Transverse colon (tissue), 4 donors: Measurements from ENCODE around the gene PLEKHM2. TPM values are rescaled to one million over a fixed set of nuclear protein-coding genes. Genes with fewer than 3 reads are reported as not detected.

Experiments used
- DNase-seq: peaks from one replicate; pipeline ENCODE4 v3.0.0-alpha.2; 2019
- H3K27ac ChIP-seq, 4 donors: fragments of 200-600 bp; sonication (generic); 2 replicates each; pipeline ENCODE4 v1.5.1; 2016 to 2018; ENCODE audit warnings: inconsistent platforms in 4 of 4
- H3K27me3 ChIP-seq: fragments of 200-600 bp; sonication (generic); 2 replicates; pipeline ENCODE4 v1.5.1; 2017; ENCODE audit warnings: inconsistent platforms
- H3K36me3 ChIP-seq, 4 donors: fragments of 200-600 bp; sonication (generic); 2 replicates each; pipeline ENCODE4 v1.5.1; 2017 to 2019; ENCODE audit warnings: inconsistent platforms in 4 of 4
- H3K4me1 ChIP-seq, 4 donors: fragments of 200-600 bp; sonication (generic); 2 replicates each; pipeline ENCODE4 v1.5.1; 2017 to 2020; ENCODE audit warnings: inconsistent platforms in 4 of 4
- H3K4me3 ChIP-seq, 4 donors: fragments of 200-600 bp; sonication (generic); 1 replicate in 1 of 4; 2 replicates in 3 of 4; pipeline versions ENCODE4 v1.5.1 to v1.6.1; 2017 to 2019; ENCODE audit warnings: inconsistent platforms in 4 of 4
- H3K9me3 ChIP-seq, 2 donors: fragments of 200-600 bp; sonication (generic); 2 replicates each; pipeline ENCODE4 v1.5.1; 2017 to 2019; ENCODE audit warnings: inconsistent platforms in 2 of 2
- CTCF ChIP-seq, 5 experiments: fragments of 200-600 bp in 3 of 5; fragments of 450-650 bp in 2 of 5; sonication (generic) in 3 of 5; IDR thresholded peaks; 1 replicate in 2 of 5; 2 replicates in 3 of 5; pipeline ENCODE4 v1.5.1; 2016 to 2017; ENCODE audit warnings: antibody characterized with exemption in 5 of 5, inconsistent platforms in 3 of 5, mild to moderate bottlenecking in 2 of 5, moderate library complexity in 1 of 5
- EP300 ChIP-seq: sonication (generic); formaldehyde crosslinking; IDR thresholded peaks from one replicate; pipeline ENCODE4 v1.6.1; 2017; ENCODE audit warnings: antibody characterized with exemption, low read depth
- POLR2A ChIP-seq: fragments of 450-650 bp; IDR thresholded peaks from one replicate; pipeline ENCODE4 v1.6.1; 2016; ENCODE audit warnings: antibody characterized with exemption, mild to moderate bottlenecking, moderate library complexity
- POLR2AphosphoS5 ChIP-seq, 3 donors: sonication (generic); formaldehyde crosslinking; IDR thresholded peaks; one replicate each; pipeline ENCODE4 v1.6.1; 2016; ENCODE audit warnings: antibody characterized with exemption in 3 of 3
- WGBS, 2 donors: methylation state at CpG; one replicate each; pipeline ENCODE4 v1.1.5; 2018; ENCODE audit warnings: low coverage in 1 of 2; 5-methylcytosine and 5-hydroxymethylcytosine counted together
- in situ Hi-C, 4 donors: fragments of 200-750 bp; cut with MboI; loops; one replicate each; pipeline versions ENCODE4 v1.15.0 to v1.15.1; 2017; ENCODE audit warnings: low sequenced_read_pairs in 3 of 4, low pct_ligation_motif_present in 1 of 4, low pct_unique_long_range_greater_than_20kb in 1 of 4
- intact Hi-C: fragments of 100-400 bp; cut with DNase I; formaldehyde crosslinking; loops from one replicate; pipeline ENCODE4 v1.15.1; 2023; ENCODE audit warnings: low total_unique reads
- total RNA-seq, 4 donors: library from RNA; depleted of rRNA; stranded (reverse); fragments of >200 nt; gene quantifications; one replicate each; pipeline ENCODE4 v1.1.0, GENCODE V29; 2016

PLEKHM2 gene
- total RNA-seq, 4 donors from 2014 or later: 27.7 to 40.3 (median 33.0) TPM

GRCh38 chr1:15737324-15738319 lies 53.5 kb downstream of the PLEKHM2 start:
- in situ Hi-C loops: no loop called here
- peaks cover 16 to 58% (median 53%) of the 10 kb centered on the region in 4 donors for H3K4me1 ChIP-seq
- H3K27ac ChIP-seq: peak overlapping the region; percentile 86 to 96 (median 92)
- WGBS, 2 donors: 53 to 78% methylated on average over 8 to 20 of the region's 20 CpGs
- intact Hi-C loops: no loop called here
- H3K36me3 ChIP-seq: peaks cover 0 to 8% (median 3%) of the 10 kb centered on the region in 4 donors
- no peaks in the 10 kb centered on the region for H3K9me3 ChIP-seq
- H3K4me3 ChIP-seq: peak overlapping the region in 1 of 4 donors; percentile 8
- no peaks in the 10 kb centered on the region for H3K27me3 ChIP-seq
- TF ChIP-seq CTCF (IDR thresholded peaks at IDR 0.05) (no peak), POLR2A (no peak), EP300 (no peak), POLR2AphosphoS5 (IDR thresholded peaks at IDR 0.05) (no peak)
- DNase-seq: no peak

DNA sequence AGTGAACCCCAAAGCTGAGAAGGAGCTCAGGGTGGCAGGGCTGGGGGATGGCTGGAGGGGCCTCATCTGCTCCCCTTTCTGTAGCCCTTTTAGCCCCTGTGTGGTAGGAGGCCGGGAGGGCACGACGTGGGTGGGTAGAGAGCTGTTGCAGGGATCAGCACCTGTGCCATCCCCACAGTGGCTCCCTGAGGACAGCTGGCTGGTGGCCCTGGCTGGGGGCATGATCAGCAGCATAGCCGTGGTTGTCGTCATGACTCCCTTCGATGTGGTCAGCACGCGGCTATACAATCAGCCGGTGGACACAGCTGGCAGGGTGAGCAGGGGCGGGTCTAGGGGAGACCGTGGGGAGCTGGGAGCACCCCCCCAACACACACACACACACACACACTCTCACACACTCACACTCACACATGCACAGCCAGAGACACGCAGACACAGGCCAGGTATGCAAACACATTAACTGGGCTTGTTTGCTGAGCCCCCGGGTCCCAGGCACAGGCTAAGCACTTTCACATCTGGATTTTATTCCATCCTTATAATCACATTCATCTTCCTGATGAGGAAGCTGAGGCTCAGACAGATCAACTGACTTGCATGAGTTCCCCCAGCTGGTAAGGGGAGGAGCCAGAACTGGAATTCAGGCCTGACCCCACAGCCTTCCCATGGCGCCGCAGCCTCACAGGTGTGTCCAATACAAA lies 54.4 kb downstream of the PLEKHM2 start:
- in situ Hi-C loops: no loop called here
- WGBS, 2 donors: 60 to 76% methylated on average over 1 to 12 of the region's 15 CpGs
- H3K27ac ChIP-seq: no peak overlapping the region

DNA sequence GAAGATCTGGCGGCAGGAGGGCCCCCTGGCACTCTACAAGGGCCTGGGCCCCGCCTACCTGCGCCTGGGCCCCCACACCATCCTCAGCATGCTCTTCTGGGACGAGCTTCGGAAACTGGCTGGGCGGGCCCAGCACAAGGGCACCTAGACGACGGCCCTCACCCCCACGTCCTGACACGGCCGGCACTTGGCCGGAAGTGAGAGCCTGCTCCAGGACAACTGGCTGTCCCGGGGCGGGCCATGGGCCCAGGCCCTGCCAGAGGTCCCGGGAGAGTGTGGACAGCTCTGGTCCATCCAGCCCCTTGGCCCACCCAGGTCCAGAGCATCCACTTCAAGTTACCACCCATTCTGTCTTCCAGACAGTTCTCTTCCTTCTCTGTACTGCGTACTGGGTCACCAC lies 55.1 kb downstream of the PLEKHM2 start:
- 92% methylated on average over 15 of the region's 16 CpGs; no CpG with 5 or more reads in 1 of the 2 donors for WGBS, 2 donors
- no peaks in the 10 kb centered on the region for H3K9me3 ChIP-seq
- no peak overlapping the region for H3K27ac ChIP-seq
- no peak for DNase-seq
- H3K4me1 ChIP-seq: peaks cover 16 to 59% (median 54%) of the 10 kb centered on the region in 4 donors
- in situ Hi-C loops: no loop called here
- intact Hi-C loops: no loop called here
- peaks cover 0 to 2% (median 0%) of the 10 kb centered on the region in 4 donors for H3K36me3 ChIP-seq
- H3K4me3 ChIP-seq: no peak overlapping the region
- no peaks in the 10 kb centered on the region for H3K27me3 ChIP-seq
- no peak for TF ChIP-seq POLR2AphosphoS5 (IDR thresholded peaks at IDR 0.05)
- no peak for TF ChIP-seq CTCF (IDR thresholded peaks at IDR 0.05)
- TF ChIP-seq EP300: no peak
- no peak for TF ChIP-seq POLR2A

More for the DNA sequence above, 54.4 kb downstream of the PLEKHM2 start:
- H3K4me3 ChIP-seq: no peak overlapping the region
- H3K36me3 ChIP-seq: peaks cover 0 to 8% (median 2%) of the 10 kb centered on the region in 4 donors
- DNase-seq: no peak
- H3K9me3 ChIP-seq: no peaks in the 10 kb centered on the region
- H3K4me1 ChIP-seq: peaks cover 16 to 59% (median 54%) of the 10 kb centered on the region in 4 donors
- H3K27me3 ChIP-seq: no peaks in the 10 kb centered on the region
- intact Hi-C loops: no loop called here
- no peak for TF ChIP-seq POLR2A
- no peak for TF ChIP-seq POLR2AphosphoS5 (IDR thresholded peaks at IDR 0.05)
- no peak for TF ChIP-seq CTCF (IDR thresholded peaks at IDR 0.05)
- TF ChIP-seq EP300: no peak

- Histone ChIP-seq H3K4me3 (no peak overlapping the region), H3K27me3 (no peaks in the 10 kb centered on the region), H3K9me3 (no peaks in the 10 kb centered on the region), H3K4me1 (peaks cover 16 to 58% (median 53%) of the 10 kb centered on the region in 4 donors), H3K27ac (no peak overlapping the region), H3K36me3 (no peaks in the 10 kb centered on the region)
- intact Hi-C loops (loop anchor here (10.0 kb wide), 1 partner anchor 145 kb away; no protein-coding TSS in a partner anchor), in situ Hi-C loops (no loop called here)
- no peak for DNase-seq
- TF ChIP-seq CTCF (IDR thresholded peaks at IDR 0.05): no peak
- TF ChIP-seq POLR2A: no peak
- no peak for TF ChIP-seq POLR2AphosphoS5 (IDR thresholded peaks at IDR 0.05)
- TF ChIP-seq EP300: no peak
- 83 to 87% methylated on average over 1 to 7 of the region's 7 CpGs for WGBS, 2 donors
Measured at GRCh38 chr1:15739745-15740144, 55.6 kb downstream of the PLEKHM2 start.
